ENCODE measurements around the gene BOLA1. TPM values are rescaled to one million over a fixed set of nuclear protein-coding genes. Genes with fewer than 3 reads are reported as not detected.

The BOLA1 gene
- total and polyA plus RNA-seq, 8 donors = 11.4 to 20.1 (median 15.6) TPM

GRCh38 chr1:149931212-149931790 lies 31.9 kb downstream of the BOLA1 start:
- Histone ChIP-seq H3K9me3 (no peaks in the 10 kb centered on the region), H3K4me3 (no peak overlapping the region), H3K4me1 (peaks cover 4 to 47% of the 10 kb centered on the region in 2 donors), H3K27ac (peak overlapping the region in 1 of 2 donors; percentile 37), H3K36me3 (peaks cover 0 to 4% of the 10 kb centered on the region in 2 donors), H3K27me3 (no peaks in the 10 kb centered on the region)
- no peak for ATAC-seq
- no peak for DNase-seq
- TF ChIP-seq CTCF (IDR thresholded peaks at IDR 0.05) = no peak
- intact Hi-C loops (cut with DNase I) = no loop called here

- intact Hi-C loops (cut with DNase I) = no loop called here
- no peak for TF ChIP-seq CTCF (IDR thresholded peaks at IDR 0.05)
- H3K4me3 ChIP-seq = no peak overlapping the region
- no peaks in the 10 kb centered on the region for H3K36me3 ChIP-seq
- no peaks in the 10 kb centered on the region for H3K9me3 ChIP-seq
- peaks cover 2 to 51% of the 10 kb centered on the region in 2 donors for H3K4me1 ChIP-seq
- H3K27ac ChIP-seq = no peak overlapping the region
- no peaks in the 10 kb centered on the region for H3K27me3 ChIP-seq
- ATAC-seq (no peak), DNase-seq (no peak)
Measured at GRCh38 chr1:149932474-149932873, 33.1 kb downstream of the BOLA1 start.

GRCh38 chr1:149933208-149933607 lies 33.8 kb downstream of the BOLA1 start:
- TF ChIP-seq CTCF (IDR thresholded peaks at IDR 0.05) = no peak
- DNase-seq (no peak), ATAC-seq (no peak)
- no peak overlapping the region for H3K27ac ChIP-seq
- intact Hi-C loops (cut with DNase I) = no loop called here
- no peaks in the 10 kb centered on the region for H3K9me3 ChIP-seq
- H3K4me3 ChIP-seq = no peak overlapping the region
- H3K4me1 ChIP-seq = peaks cover 9 to 58% of the 10 kb centered on the region in 2 donors
- H3K27me3 ChIP-seq = no peaks in the 10 kb centered on the region
- no peaks in the 10 kb centered on the region for H3K36me3 ChIP-seq

GRCh38 chr1:149934356-149934755 lies 35.0 kb downstream of the BOLA1 start:
- Histone ChIP-seq H3K4me1 (peaks cover 14 to 58% of the 10 kb centered on the region in 2 donors), H3K36me3 (no peaks in the 10 kb centered on the region), H3K27me3 (no peaks in the 10 kb centered on the region), H3K9me3 (no peaks in the 10 kb centered on the region), H3K27ac (no peak overlapping the region), H3K4me3 (no peak overlapping the region)
- TF ChIP-seq CTCF (IDR thresholded peaks at IDR 0.05) = no peak
- no peak for ATAC-seq
- no peak for DNase-seq
- intact Hi-C loops (cut with DNase I) = no loop called here

GRCh38 chr1:149936170-149936991 lies 37.0 kb downstream of the BOLA1 start, which contains the start of gene MTMR11:
TSS of gene MTMR11 (minus strand) at chr1:149936879. CDS start at chr1:149936647, 232 bp downstream.
- no peaks in the 10 kb centered on the region for H3K9me3 ChIP-seq
- peak within 1 kb of the TSS; percentile 28 to 78 for H3K27ac ChIP-seq
- ATAC-seq (peak; percentile 68), DNase-seq (peak in 1 of 4 donors; percentile 55)
- no peaks in the 10 kb centered on the region for H3K36me3 ChIP-seq
- intact Hi-C loops (cut with DNase I) = no loop called here
- H3K4me3 ChIP-seq = peak within 1 kb of the TSS; percentile 41 to 47
- H3K27me3 ChIP-seq = no peaks in the 10 kb centered on the region
- no peak for TF ChIP-seq CTCF (IDR thresholded peaks at IDR 0.05)
- H3K4me1 ChIP-seq = peaks cover 20 to 55% of the 10 kb centered on the region in 2 donors

Measured in left lung (tissue), 10 donors.